Gastroesophageal sphincter (tissue), 4 donors: ENCODE results near the gene RBM6. TPM values are rescaled to one million over a fixed set of nuclear protein-coding genes. Genes with fewer than 3 reads are reported as not detected.
"Not testable (repeated sequence)": the region's sequence is repeated elsewhere in the genome, so short reads cannot be mapped to it uniquely, and the experiment has no call there.

Experiments
- ATAC-seq: fragments of 150-250 bp; one replicate; pipeline ENCODE4 v1.9.1; 2016; ENCODE audit warnings: mild to moderate bottlenecking, moderate library complexity
- H3K27ac ChIP-seq, 4 donors: fragments of 200-600 bp; sonication (generic) in 3 of 4; 1 replicate in 3 of 4; 2 replicates in 1 of 4; pipeline ENCODE4 v1.5.1; 2016 to 2019
- H3K27me3 ChIP-seq: fragments of 200-600 bp; sonication (generic); one replicate; pipeline ENCODE4 v1.5.1; 2019
- H3K36me3 ChIP-seq, 2 donors: fragments of 200-600 bp; sonication (generic); one replicate each; pipeline ENCODE4 v1.5.1; 2019; ENCODE audit warnings: control low read depth in 1 of 2
- H3K4me1 ChIP-seq, 3 donors: fragments of 200-600 bp; sonication (generic); 1 replicate in 2 of 3; 2 replicates in 1 of 3; pipeline ENCODE4 v1.5.1; 2016 to 2019; ENCODE audit warnings: control low read depth in 2 of 3
- H3K4me3 ChIP-seq, 2 donors: fragments of 200-600 bp; sonication (generic); one replicate each; pipeline ENCODE4 v1.5.1; 2019; ENCODE audit warnings: mild to moderate bottlenecking in 1 of 2, moderate library complexity in 1 of 2
- H3K9me3 ChIP-seq, 3 donors: fragments of 200-600 bp; sonication (generic); one replicate each; pipeline ENCODE4 v1.5.1; 2017 to 2019; ENCODE audit warnings: control low read depth in 2 of 3
- CTCF ChIP-seq, 4 experiments: fragments of 200-600 bp in 2 of 4; fragments of 450-650 bp in 2 of 4; sonication (generic) in 1 of 4; IDR thresholded peaks; one replicate each; pipeline ENCODE4 v1.5.1; 2017 to 2019; ENCODE audit warnings: antibody characterized with exemption in 4 of 4, mild to moderate bottlenecking in 2 of 4, moderate library complexity in 2 of 4
- EP300 ChIP-seq: sonication (generic); formaldehyde crosslinking; IDR thresholded peaks from one replicate; pipeline ENCODE4 v1.6.1; 2017; ENCODE audit warnings: antibody characterized with exemption, mild to moderate bottlenecking
- POLR2A ChIP-seq, 2 donors: fragments of 450-650 bp; IDR thresholded peaks; one replicate each; pipeline ENCODE4 v1.6.1; 2017; ENCODE audit warnings: antibody characterized with exemption in 2 of 2, mild to moderate bottlenecking in 2 of 2, moderate library complexity in 1 of 2
- POLR2AphosphoS5 ChIP-seq: sonication (generic); formaldehyde crosslinking; IDR thresholded peaks from one replicate; pipeline ENCODE4 v1.6.1; 2017; ENCODE audit warnings: antibody characterized with exemption
- WGBS, 2 donors: methylation state at CpG; one replicate each; pipeline ENCODE4 v1.1.5; 2018; ENCODE audit warnings: low coverage in 1 of 2; 5-methylcytosine and 5-hydroxymethylcytosine counted together
- total RNA-seq, 4 donors: library from RNA; depleted of rRNA; stranded (reverse); fragments of >200 nt; gene quantifications; one replicate each; pipeline ENCODE4 v1.1.0, GENCODE V29; 2016

Gene RBM6
- total RNA-seq, 4 donors from 2014 or later, result 39.0 to 135 (median 84.2) TPM

- Histone ChIP-seq H3K9me3 (no peaks in the 10 kb centered on the region), H3K4me1 (peaks cover 0 to 68% (median 11%) of the 10 kb centered on the region in 3 donors), H3K4me3 (peak within 1 kb of the TSS; percentile 17 to 52), H3K36me3 (peaks cover 0 to 5% of the 10 kb centered on the region in 2 donors), H3K27ac (peak within 1 kb of the TSS in 3 of 4 donors; percentile 33 to 75 (median 56)), H3K27me3 (no peaks in the 10 kb centered on the region)
- peak; percentile 88 for ATAC-seq
- peak in 1 of 4 experiments; percentile 12 for TF ChIP-seq CTCF (IDR thresholded peaks at IDR 0.05)
- TF ChIP-seq POLR2A (IDR thresholded peaks at IDR 0.05), result peak in 1 of 2 donors; percentile 8
- no peak for TF ChIP-seq POLR2AphosphoS5
- 65 to 100% methylated on average over 1 to 5 of the region's 65 CpGs for WGBS, 2 donors
Measured at GRCh38 chr3:49903451-49904424, 36.2 kb upstream of the RBM6 start, which contains the start of gene MST1R. MST1R (minus strand) TSS chr3:49903873; CDS start chr3:49903609, 264 bp downstream.

- WGBS, 2 donors, result 89% methylated on average over 3 of the region's 13 CpGs; no CpG with 5 or more reads in 1 of the 2 donors
- Histone ChIP-seq H3K36me3 (peaks cover 0 to 12% of the 10 kb centered on the region in 2 donors), H3K4me3 (peak overlapping the region in 1 of 2 donors; percentile 52), H3K4me1 (peaks cover 0 to 68% (median 11%) of the 10 kb centered on the region in 3 donors), H3K27ac (peak overlapping the region in 3 of 4 donors; percentile 33 to 75 (median 56))
- H3K27me3 ChIP-seq, H3K9me3 ChIP-seq, ATAC-seq: not testable (repeated sequence)
Measured at GRCh38 chr3:49904448-49904847, 35.5 kb upstream of the RBM6 start.

- Histone ChIP-seq H3K4me3 (peak overlapping the region; percentile 13 to 39), H3K4me1 (peaks cover 0 to 54% (median 11%) of the 10 kb centered on the region in 3 donors), H3K27me3 (no peaks in the 10 kb centered on the region), H3K36me3 (peaks cover 0 to 30% of the 10 kb centered on the region in 2 donors), H3K9me3 (no peaks in the 10 kb centered on the region), H3K27ac (peak overlapping the region in 3 of 4 donors; percentile 59 to 71 (median 63))
- TF ChIP-seq POLR2AphosphoS5 (no peak), CTCF (IDR thresholded peaks at IDR 0.05) (peak in 3 of 4 experiments; percentile 69 to 75 (median 72)), EP300 (no peak), POLR2A (IDR thresholded peaks at IDR 0.05) (no peak)
- ATAC-seq, result peak; percentile 63
- 0 to 21% methylated on average over 2 to 3 of the region's 15 CpGs for WGBS, 2 donors
Measured at GRCh38 chr3:49906073-49906743, 33.7 kb upstream of the RBM6 start.

GRCh38 chr3:49908373-49909199 is 31.4 kb upstream of the RBM6 start:
- no peak for TF ChIP-seq POLR2A (IDR thresholded peaks at IDR 0.05)
- H3K27ac ChIP-seq, result no peak overlapping the region
- peaks cover 0 to 30% (median 11%) of the 10 kb centered on the region in 3 donors for H3K4me1 ChIP-seq
- no peaks in the 10 kb centered on the region for H3K27me3 ChIP-seq
- no peak for ATAC-seq
- H3K9me3 ChIP-seq, result no peaks in the 10 kb centered on the region
- 72% methylated on average over 5 of the region's 14 CpGs; no CpG with 5 or more reads in 1 of the 2 donors for WGBS, 2 donors
- H3K36me3 ChIP-seq, result peaks cover 0 to 51% of the 10 kb centered on the region in 2 donors
- H3K4me3 ChIP-seq, result no peak overlapping the region

GRCh38 chr3:49910409-49911123 is 29.4 kb upstream of the RBM6 start:
- H3K4me3 ChIP-seq, result no peak overlapping the region
- H3K36me3 ChIP-seq, result peaks cover 0 to 51% of the 10 kb centered on the region in 2 donors
- ATAC-seq, result no peak
- TF ChIP-seq POLR2AphosphoS5, result no peak
- TF ChIP-seq EP300, result no peak
- TF ChIP-seq CTCF (IDR thresholded peaks at IDR 0.05), result no peak
- TF ChIP-seq POLR2A (IDR thresholded peaks at IDR 0.05), result no peak
- no peaks in the 10 kb centered on the region for H3K27me3 ChIP-seq
- H3K9me3 ChIP-seq, result no peaks in the 10 kb centered on the region
- 80 to 86% methylated on average over 2 to 16 of the region's 48 CpGs for WGBS, 2 donors
- no peak overlapping the region for H3K27ac ChIP-seq
- H3K4me1 ChIP-seq, result peaks cover 0 to 12% (median 3%) of the 10 kb centered on the region in 3 donors
